Stimulated activated CD4-positive, alpha-beta T cell treated with anti-CD3 and anti-CD28 coated beads, Interleukin-4, amount 100 ng/mL, for 24 hours (primary cell): ENCODE data around the gene KLHL26.

ENCODE experiments used
- DNase-seq: peaks from one replicate; pipeline ENCODE4 v3.0.0-alpha.2; 2020

Gene KLHL26

DNA sequence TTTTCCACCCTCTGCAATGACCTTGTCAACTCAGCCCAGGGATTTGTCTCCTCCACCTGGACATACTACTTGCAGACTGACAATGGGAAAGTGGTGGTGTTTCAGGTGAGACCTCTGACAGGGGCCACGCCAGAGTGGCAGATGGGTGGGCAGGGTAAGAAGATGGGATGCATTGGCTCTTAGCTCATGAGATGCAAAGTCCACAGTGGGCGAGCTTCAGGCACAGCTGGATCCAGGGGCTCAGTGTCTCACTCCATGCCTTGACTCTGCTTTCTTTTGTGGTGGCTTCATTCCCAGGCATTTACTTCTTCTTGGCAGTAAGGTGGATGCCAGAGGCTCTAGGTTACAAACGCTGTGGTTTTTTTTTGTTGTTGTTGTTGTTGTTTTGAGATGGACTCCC is 20.8 kb upstream of the KLHL26 start:
- DNase-seq, result no peak

DNA sequence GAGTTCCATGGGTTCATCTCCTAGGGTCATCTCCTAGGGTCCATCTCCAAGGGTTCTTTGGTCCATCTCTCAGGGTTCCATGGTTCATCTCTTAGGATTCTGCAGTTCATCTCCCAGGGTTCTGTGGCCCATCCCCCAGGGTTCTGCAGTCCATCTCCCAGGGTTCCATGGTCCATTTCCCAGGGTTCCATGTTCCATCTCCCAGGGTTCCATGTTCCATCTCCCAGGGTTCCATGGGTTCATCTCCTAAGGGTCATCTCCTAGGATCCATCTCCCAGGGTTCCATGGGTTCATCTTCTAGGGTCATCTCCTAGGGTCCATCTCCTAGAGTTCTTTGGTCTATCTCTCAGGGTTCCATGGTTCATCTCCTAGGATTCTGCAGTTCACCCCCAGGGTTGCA is 19.3 kb upstream of the KLHL26 start:
- no peak for DNase-seq

DNA sequence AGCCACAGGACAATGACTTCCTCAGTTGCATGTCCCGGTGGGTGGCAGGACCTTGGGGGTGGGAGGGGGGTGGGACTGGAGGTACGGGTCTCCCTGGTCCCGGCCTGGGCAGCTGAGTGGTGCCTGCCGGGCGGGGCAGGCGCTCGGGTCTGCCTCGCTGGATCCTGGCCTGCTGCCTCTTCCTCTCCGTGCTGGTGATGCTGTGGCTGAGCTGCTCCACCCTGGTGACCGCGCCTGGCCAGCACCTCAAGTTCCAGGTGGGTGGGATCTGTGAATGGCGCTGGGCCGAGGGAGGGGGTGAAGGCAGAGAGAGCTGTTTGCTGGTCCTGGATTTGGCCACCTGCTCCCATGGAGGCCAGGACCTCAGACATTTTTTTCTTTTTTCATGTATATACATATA is 18.6 kb upstream of the KLHL26 start:
- no peak for DNase-seq

DNA sequence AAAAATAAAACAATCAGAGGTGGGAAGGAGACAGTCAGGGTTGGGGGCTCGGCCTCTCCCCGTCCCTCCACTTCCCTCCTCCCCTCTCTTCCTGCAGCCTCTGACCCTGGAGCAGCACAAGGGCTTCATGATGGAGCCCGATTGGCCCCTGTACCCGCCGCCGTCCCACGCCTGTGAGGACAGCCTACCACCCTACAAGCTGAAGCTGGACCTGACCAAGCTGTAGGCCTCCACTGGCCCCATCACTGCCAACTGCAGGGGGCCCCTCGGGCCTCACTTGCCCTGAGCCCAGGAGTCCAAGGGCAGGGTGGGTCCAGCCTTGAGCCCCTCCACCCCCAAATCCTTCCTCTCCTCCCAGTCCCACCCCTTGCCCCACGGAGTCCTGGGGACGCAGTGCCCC is 16.5 kb upstream of the KLHL26 start:
- no peak for DNase-seq

DNA sequence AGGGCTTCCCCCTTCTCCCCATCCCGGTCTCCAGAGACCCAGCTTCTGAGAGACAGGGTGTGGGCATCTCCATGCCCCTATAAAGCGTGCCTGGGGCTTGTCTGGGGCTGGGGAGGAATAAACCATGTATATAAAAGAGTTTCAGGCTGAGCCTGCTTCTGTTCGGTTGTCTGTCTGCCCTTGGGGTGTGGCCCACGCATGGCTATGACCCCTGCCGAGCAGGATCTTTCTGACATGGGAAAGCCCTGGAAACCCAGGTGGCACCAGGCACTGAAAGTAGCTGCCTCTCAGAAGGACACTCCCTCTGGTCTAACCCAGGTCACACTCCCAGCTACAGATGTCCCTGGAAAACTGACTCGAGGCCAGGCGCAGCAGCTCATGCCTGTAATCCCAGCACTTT is 15.9 kb upstream of the KLHL26 start:
- no peak for DNase-seq

DNA sequence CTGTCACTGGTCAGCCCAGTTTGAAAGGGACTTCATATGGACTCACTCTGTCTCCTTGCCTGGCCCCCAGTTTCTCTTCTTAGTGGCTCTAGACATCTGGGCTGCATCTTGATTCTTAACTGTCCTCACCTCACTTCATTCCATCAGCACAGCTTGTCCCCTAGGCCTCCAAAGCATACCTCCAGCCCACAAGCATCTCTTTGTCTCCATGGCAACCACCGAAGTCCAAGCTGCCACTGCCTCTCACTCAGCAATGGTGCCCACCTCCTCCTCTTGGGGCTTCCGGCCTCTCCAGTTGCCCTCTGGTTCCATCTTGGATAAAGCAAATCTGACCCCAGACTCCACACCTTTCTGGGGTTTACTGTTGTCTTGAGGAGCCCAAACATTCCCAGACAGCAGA is 9.9 kb upstream of the KLHL26 start:
- no peak for DNase-seq

DNA sequence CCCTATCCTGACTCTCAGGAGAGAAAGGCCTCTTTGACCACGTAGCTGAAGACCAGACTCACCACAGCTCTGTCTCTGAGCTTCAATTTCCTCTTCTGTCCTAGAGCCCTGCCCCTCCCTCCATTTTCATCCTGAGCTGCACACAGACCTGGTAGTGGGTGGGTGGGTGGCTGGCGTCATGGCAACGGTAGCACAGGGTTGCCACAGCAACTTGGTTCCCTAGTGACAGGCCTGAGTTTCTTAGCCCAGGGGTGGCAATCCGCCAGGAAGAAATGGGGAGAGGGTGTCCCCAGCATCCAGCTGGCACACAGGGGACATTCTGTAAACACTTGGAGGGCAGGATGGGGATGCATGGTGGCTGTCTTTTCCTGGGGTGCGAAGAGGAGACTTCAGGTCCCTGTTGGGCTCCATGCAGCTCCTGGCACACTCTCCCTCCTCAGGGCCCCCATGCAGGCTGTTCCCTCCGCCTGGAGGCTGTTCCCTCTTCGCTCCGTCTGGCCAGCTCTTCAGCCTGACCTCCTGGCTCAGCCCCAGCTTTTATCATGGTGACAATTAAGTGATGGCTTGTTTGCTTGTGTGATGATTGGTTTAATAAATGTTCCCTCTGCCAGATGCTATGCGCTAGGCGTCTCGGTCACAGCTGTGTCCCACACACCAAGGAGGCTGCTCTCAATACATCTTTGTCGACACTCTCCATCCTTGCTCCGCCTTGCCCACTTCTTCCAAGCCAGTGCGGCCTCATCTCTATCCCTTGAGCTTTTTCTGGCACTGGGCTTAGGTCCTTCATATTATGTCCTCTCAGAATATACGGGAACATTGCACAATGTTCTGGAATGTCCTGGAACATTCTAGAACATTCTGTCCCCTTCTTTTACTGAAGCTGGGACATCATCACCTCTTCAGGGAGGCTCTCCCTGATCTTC is 7.4 kb upstream of the KLHL26 start:
- DNase-seq, result no peak

DNA sequence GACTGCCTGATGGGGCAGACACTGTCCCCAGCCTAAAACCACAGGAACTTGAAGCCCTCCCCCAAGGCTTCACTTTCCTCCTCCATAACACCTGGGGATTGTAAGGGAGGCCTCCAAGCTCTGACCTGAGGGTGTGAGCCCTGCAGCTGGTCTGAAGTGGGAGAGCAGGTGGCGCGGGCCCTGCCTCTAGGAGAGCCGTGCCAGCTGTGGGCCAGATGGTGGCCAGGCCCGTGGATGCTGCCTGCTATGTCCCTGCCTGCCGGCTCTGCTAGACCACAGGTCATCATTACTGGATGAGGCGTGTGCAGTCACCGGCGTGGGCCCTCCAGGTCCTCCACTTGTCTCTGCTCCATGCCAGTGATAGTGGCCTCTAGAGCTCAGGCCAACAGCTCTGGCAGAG is 3.5 kb upstream of the KLHL26 start:
- no peak for DNase-seq

DNA sequence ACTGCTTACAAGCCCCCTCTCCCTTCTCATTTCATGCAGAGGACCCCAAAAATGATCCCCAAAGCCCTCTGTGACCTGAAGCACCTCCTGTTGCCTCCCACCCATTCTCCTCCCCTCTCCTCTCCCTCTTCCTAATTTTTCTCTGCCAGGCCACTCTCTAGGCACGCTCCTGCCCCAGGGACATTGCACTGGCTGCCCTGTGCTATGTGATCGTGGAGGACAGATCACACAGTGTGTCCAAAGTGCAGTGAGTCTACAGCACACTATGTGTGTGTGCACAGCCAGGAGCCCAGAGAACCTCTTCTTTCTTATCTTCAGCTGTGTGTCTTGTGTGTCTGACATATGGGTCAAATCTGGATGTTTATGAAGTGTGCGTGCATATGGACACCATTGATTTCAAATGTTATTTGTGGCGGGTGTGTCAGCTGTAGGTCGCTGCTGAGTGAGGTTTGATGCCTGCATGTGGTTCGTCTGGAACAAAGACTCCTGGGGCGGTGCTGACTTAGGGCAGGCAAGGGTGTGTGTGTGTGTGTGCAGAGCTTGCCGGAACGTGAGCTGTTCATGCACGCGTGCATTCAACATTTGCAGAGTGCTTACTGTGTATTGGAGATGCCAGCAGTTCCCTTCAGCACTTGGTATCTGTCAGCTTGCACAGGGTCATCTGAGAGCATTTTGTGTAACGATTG is 2.1 kb upstream of the KLHL26 start:
- DNase-seq, result no peak

DNA sequence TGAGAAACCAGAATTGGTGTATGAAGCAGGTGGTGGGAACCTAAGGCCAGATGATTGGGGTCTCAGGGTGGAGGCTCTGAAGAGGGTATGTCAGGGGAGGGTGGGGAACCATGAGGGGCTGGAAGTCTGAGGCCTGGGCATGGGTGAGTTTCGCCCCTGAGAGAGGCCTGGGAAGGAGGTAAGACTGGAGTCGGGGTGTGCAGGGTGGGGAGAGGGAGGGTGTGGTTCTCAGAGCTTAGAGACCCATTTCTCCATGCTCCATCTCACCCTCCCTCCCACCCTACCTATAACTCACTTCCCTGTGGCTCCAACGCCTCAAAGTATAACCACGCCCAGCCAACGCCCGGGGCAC is 1.0 kb upstream of the KLHL26 start:
- no peak for DNase-seq

DNA sequence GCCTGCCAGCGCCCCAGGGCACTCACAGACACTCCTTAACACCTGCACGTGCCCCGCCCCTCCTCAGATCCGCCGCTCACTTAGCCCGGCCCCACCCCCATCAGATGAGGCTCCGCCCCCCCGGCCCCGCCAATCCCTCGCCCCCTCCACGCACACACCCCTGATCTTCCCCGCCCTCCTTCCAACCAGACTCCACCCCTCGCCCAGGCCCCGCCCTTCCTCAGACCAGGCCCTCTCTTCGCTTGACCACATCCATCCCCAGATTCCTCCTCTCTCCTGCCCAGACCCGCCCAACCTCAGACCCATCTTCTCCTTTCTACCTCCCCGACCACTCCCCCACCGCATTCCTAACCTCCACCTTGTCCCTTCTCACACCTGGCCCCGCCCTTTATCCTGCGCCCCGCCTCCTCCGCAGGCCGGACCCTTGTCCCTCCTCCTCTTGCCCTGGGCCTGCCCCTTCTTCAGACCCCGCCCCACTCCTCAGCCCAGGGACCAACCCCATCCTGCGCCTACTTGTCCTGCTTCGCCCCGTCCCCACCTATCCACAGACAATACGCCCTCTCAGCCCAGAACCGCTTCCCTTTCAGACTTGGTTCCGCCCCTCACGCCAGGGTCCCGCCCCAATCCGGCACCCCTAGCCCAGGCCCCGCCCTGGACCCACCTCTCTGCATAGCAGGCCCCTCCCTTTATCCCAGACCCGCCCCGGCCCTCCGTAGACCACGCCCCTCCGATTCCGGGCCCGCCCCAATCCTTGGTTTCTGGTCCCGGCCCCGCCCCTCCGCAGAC is 452 bp upstream of the KLHL26 start:
- peak; percentile 99 for DNase-seq

DNA sequence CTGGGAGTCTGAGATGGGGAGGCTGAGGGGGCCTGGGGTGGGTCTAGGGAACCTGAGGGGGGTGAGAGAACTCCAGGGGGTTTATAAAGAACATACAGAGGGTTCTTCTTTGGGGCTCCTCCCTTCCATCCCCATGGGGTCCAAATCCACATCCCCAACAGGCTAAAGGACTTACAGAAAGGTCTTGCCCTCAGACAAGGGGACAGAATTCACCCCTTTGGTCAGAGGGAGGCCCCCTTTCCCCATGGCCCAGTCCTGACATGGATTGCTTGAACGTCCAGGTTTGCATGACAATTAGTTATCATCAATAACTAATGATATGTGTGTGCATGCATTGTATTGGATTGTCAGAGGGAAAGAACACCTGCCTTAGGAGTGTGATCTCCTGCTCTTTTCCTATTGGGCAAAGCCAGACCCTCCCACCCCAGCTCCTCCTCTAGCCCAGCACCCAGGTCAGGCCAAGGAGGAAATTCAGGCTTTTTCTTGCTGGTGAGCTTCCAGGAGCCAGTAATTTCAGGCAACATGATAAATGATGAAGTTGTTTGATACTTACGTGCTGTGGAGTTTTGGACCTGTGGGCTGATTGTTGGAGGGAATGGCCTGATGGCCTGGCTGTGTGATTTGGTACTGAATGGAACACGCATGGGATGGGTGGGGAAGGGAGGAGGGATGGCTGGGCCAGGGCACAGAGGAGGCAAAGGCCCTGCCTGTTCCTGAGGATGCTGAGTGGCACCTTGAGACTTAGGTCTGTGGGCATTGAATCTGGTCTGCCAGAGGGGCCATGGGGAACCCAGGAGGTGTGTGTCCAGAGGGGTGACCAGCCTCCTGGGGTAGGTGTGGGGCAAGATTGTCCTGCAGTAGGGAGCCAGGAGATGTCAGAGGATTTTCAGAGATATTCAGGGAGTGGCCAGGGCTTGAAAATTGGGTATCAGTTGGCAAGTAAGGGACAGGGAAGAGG is 1.1 kb downstream of the KLHL26 start:
- DNase-seq, result no peak

DNA sequence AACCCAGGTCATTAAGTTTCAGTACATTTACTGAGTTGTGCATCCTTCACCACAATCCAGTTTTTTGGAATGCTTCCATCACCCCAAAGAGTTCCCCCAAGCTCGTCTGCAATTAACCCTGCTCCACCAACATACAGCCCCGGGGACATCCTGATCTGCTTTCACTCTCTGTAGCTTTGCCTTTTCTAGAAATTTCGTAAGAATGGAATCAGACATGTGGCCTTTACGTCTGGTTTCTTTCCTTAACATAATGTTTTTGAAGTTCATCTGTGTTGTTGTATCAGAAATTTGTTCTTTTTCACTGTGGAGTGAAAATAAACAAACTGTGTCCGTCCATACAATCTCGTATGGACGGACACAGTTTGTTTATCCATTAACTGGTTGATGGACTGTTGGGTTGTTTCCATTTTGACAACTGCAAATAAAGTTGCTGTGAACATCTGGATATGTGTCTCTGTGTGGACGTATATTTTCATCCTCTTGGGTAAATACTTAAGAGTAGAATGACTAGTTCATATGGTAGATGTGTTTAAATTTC is 2.9 kb downstream of the KLHL26 start:
- DNase-seq, result no peak

DNA sequence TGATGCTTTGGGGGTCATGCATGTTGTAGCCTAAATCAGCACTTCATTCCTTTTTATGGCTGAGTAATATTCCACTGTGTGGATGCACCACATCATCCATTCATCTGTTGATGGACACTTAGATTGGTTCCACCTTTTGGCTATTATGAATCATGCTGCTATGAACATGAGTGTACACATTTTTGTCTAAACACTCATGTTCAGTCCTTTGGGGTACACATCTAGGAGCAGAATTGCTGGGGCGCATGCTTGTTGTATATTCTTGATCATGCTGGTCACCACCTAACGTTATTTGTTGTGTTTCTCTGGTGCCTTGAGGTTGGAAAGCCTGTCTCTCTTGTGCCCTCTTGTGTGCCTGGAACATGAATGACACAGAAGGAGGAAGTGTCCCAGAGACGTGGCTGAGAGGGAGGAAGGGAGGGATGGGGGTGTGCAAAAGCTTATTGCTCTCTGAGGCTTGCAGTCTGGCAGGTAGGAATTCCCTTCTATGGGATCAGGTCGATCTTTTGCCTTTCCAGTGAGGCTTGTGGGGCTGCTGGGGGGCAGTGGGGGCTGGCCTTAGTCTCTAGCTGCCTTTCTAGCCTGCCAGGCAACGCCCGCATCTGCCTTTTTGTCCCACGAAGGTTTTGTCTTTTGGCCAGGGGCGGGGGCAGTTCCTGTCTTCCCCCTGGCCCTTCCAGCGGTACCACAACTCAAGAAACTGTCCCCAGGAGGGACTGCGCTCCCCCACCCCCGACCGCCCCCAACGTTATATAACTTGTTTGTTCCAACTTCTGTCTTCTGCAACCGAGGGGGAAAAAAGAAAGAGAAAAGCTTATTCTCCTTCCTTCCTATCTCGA is 7.6 kb downstream of the KLHL26 start:
- no peak for DNase-seq

DNA sequence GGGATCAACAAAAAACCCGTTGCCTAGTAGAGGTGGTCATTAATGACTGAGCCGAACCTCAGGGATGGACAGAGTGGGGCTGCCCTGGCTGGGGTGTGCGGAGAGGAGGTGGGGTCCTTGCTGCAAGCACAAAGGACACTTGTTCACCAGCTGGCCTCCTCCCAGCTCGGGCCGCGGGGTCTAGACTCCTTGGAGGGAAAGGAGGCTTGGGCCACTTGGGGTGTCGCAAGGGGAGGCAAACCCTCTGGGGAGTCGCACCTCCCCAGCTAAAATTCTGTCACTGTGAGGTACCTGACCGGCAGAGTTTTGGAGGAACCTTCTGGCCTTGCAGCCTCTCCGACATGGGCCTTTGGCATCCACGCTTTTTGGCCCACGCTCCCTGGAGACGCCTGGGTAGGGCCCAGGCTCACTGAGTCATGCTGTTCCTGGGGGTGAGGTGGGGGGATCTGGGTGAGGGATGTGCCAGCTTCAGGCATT is 8.2 kb downstream of the KLHL26 start:
- no peak for DNase-seq

DNA sequence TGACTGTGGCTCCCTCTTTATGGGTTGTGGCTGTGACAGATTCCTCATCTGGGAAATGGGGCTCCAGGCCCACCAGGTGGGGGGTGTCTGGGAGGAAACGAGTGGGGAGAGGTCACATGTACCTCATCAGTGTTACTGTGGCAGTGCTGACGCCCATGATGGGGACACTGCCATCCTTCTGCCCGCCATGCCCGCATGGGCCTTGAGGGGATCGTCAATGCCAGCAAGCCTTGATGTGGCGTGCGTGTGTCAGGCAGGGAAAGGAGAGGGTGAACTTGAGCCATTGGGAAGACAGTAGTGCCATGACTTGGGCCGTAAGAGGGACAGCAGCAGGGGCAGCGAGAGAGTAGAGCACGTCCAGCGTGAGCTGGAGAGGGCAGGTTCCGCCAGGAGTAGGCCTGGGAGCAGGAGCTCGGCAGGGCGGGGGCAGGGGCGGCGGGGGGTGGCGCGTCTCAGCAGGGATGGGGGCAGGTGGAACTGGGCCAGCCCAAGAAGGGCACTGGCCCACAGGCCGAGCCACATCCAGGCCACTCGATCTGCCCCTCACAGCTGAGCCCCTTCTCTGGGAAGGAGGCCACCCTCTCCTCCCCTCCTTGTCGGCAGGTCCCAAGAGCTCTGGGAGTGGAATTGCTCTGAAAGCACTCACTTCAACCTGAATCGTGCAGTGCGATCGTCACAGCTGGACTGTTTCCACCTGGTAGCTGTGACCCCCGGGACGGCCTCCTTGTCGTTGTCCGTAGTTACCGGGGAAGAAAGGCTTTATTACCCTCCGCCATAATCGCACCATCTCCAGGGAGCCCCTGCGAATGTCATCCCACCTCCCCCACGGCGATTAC is 9.9 kb downstream of the KLHL26 start:
- DNase-seq, result no peak

DNA sequence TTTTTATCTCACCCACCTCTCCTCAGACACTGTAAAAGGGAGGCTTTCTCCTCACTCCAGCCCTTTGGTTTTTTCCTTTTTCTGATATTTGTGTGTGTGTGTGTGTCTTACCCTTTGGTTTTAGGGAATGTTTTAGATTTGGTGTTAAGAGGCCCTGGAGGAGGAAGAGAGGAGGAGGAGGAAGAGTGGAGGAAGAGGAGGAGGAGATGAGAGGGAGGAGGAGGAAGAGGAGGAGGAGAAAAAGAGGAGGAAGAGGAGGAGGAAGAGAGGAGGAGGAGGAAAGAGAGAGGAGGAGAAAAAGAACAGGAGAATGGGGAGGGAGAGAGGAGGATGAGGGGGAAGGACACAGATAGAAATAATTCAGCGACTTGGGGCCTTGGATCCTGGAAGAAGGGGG is 10.5 kb downstream of the KLHL26 start:
- no peak for DNase-seq

DNA sequence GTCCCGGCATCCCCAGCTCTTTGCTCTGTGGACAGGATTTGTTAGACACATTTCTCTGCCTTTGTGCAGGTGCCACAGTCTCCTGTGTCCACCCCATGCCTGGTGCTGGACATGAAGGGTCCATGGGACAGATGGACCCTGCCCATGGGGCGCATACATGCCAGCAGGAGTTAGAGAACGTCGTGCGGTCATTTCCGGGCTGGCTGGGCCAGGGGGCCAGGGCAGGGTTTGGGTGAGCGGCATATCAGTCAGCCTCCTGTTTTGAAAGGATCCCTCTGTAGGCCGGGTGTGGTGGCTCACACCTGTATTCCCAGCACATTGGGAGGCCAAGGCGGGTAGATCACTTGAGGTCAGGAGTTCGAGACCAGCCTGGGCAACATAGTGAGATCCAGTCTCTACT is 11.0 kb downstream of the KLHL26 start:
- no peak for DNase-seq

DNA sequence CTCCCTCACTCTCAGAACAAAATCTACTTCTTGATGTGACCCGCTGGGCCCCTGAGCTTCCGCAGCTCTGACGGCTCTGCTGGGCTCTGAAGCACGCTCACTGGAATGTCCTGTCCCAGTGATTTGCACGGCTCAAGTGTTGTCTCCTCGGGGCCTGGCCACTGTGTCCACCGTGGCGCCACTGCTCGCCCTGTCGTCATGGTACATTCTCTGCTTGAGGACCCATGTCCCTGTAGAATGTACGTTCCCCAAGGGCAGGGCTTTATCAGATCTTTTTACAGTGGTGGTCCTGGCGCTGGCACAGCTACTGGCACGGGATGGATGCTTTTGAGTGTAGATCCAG is 12.1 kb downstream of the KLHL26 start:
- no peak for DNase-seq

DNA sequence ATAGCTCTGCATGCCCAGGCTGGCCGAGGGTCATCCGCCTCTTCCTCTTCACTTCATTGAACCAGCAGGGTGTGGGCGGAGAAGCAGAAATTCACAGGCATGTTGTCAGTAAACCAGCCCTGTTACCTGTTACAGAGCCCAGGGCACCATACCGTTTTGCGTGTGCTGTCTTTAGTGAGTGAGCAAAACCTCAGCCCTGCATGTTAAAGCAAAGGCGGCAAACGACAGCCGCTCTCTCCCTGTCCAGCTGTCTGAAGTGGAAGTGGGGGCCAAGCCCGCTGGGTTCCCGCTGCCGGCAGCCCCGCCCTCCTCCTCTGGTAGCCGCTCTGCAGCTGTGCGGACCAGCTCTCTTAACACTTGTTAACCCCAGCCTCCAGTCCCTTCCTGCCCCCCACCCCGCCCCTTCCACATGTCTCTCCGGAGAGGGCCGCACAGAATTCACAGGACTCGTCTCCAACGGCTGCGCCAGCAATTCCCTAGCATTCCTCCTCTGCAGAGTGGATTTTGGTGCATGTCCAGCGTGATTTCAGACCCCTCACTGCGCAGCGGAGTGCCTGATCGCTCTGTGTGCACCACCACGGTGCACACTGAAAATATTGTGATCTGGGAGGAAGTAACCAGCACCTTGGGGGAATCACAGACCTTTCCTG is 12.7 kb downstream of the KLHL26 start:
- DNase-seq, result no peak
